Glomerular visceral epithelial cell (primary cell): ENCODE data around the gene ADO.

Experiments
- DNase-seq: peaks from one replicate; pipeline ENCODE4 v3.0.0-alpha.2; 2016; ENCODE audit errors: extremely low spot score

The ADO gene

GRCh38 chr10:62794306-62794705 lies 10.2 kb upstream of the ADO start:
- peak; percentile 64 for DNase-seq

- no peak for DNase-seq
Observed at GRCh38 chr10:62795100-62795499, 9.4 kb upstream of the ADO start.

- no peak for DNase-seq
Observed at GRCh38 chr10:62795762-62796161, 8.8 kb upstream of the ADO start.

GRCh38 chr10:62796896-62797295 lies 7.6 kb upstream of the ADO start:
- DNase-seq, result no peak

GRCh38 chr10:62801871-62802270 lies 2.6 kb upstream of the ADO start:
- DNase-seq, result no peak

GRCh38 chr10:62803724-62804355 lies 680 bp upstream of the ADO start:
- no peak for DNase-seq

GRCh38 chr10:62805231-62806099 lies 945 bp downstream of the ADO start:
- peak; percentile 63 for DNase-seq

GRCh38 chr10:62806251-62806650 lies 1.7 kb downstream of the ADO start:
- DNase-seq, result no peak

- DNase-seq, result no peak
Observed at GRCh38 chr10:62810156-62810902, 5.8 kb downstream of the ADO start.

GRCh38 chr10:62811159-62811875 lies 6.8 kb downstream of the ADO start:
- DNase-seq, result no peak

- DNase-seq, result no peak
Observed at GRCh38 chr10:62812672-62813439, 8.3 kb downstream of the ADO start.

GRCh38 chr10:62813453-62813852 lies 8.9 kb downstream of the ADO start:
- DNase-seq, result no peak

- DNase-seq, result no peak
Observed at GRCh38 chr10:62813981-62814380, 9.5 kb downstream of the ADO start.

- no peak for DNase-seq
Observed at GRCh38 chr10:62814756-62815380, 10.3 kb downstream of the ADO start.

GRCh38 chr10:62815381-62816075 lies 11.0 kb downstream of the ADO start:
- peak; percentile 3 for DNase-seq

- no peak for DNase-seq
Observed at GRCh38 chr10:62816076-62816330, 11.5 kb downstream of the ADO start.

GRCh38 chr10:62816331-62817120 lies 12.0 kb downstream of the ADO start, which contains the start of gene EGR2:
Gene EGR2, minus strand, starts transcription at chr10:62816366. Its CDS starts 337 bp downstream, at chr10:62816029.
- peak; percentile 94 for DNase-seq

GRCh38 chr10:62817121-62817765 lies 12.7 kb downstream of the ADO start:
- DNase-seq, result peak; percentile 49
